Osteoblast (primary cell): ENCODE measurements around the gene TSPAN5. TPM values are rescaled to one million over a fixed set of nuclear protein-coding genes. Genes with fewer than 3 reads are reported as not detected.

Experiments
- DNase-seq: peaks from one replicate; pipeline ENCODE4 v3.0.0; 2011; ENCODE audit warnings: low spot score, mixed read lengths; ENCODE audit not compliant: insufficient read length; ENCODE audit errors: missing footprints
- H2AFZ ChIP-seq: 2 replicates; pipeline ENCODE4 v1.6.0; 2011; ENCODE audit warnings: mild to moderate bottlenecking, low read length
- H3K27ac ChIP-seq: 2 replicates; pipeline ENCODE4 v1.5.1; 2011; ENCODE audit warnings: mild to moderate bottlenecking, low read depth, low read length, moderate library complexity
- H3K27me3 ChIP-seq: 2 replicates; pipeline ENCODE4 v1.6.0; 2012; ENCODE audit warnings: mild to moderate bottlenecking, control low read depth, inconsistent platforms, low read length, moderate library complexity; ENCODE audit not compliant: insufficient read depth
- H3K36me3 ChIP-seq: 2 replicates; pipeline ENCODE4 v1.5.1; 2011; ENCODE audit warnings: mild to moderate bottlenecking, low read length, control low read depth, moderate library complexity; ENCODE audit not compliant: insufficient read depth
- H3K4me1 ChIP-seq: 2 replicates; pipeline ENCODE4 v1.5.1; 2011; ENCODE audit warnings: mild to moderate bottlenecking, low read length, control low read depth, moderate library complexity; ENCODE audit not compliant: insufficient read depth
- H3K4me2 ChIP-seq: 2 replicates; pipeline ENCODE4 v1.6.0; 2011; ENCODE audit warnings: mild to moderate bottlenecking, low read length; ENCODE audit not compliant: insufficient read depth
- H3K4me3 ChIP-seq: fragments of 200-600 bp; sonication (generic); 3 replicates; pipeline ENCODE4 v1.5.1; 2012; ENCODE audit warnings: mild to moderate bottlenecking, low read length, inconsistent platforms; ENCODE audit not compliant: insufficient read depth
- H3K79me2 ChIP-seq: 2 replicates; pipeline ENCODE4 v1.6.0; 2012; ENCODE audit warnings: mild to moderate bottlenecking, low read length, control low read depth, inconsistent platforms; ENCODE audit not compliant: insufficient read depth
- H3K9me3 ChIP-seq: 2 replicates; pipeline ENCODE4 v1.5.1; 2011; ENCODE audit warnings: low read depth, low read length, control low read depth
- H4K20me1 ChIP-seq: 2 replicates; pipeline ENCODE4 v1.6.0; 2012; ENCODE audit warnings: mild to moderate bottlenecking, low read length, control low read depth; ENCODE audit not compliant: insufficient read depth
- CTCF ChIP-seq: IDR thresholded peaks from 2 replicates; pipeline ENCODE4 v1.5.1; 2011; ENCODE audit warnings: mild to moderate bottlenecking, low read depth, low read length, moderate library complexity; ENCODE audit errors: extremely low read depth
- total RNA-seq: library from RNA; depleted of rRNA; stranded (reverse); fragments of >200 nt; gene quantifications from 2 replicates; pipeline ENCODE4 v1.2.3, GENCODE V29; 2012

Gene TSPAN5
- total RNA-seq, 1 donor: 36.9 TPM

GRCh38 chr4:98670186-98670585 is 11.8 kb upstream of the TSPAN5 start:
- H3K27me3 ChIP-seq: no peaks in the 10 kb centered on the region

GRCh38 chr4:98669577-98669976 is 11.2 kb upstream of the TSPAN5 start:
- Histone ChIP-seq H3K9me3 (no peaks in the 10 kb centered on the region), H3K4me3 (no peak overlapping the region), H3K36me3 (no peaks in the 10 kb centered on the region), H3K79me2 (no peaks in the 10 kb centered on the region), H2AFZ (no peak overlapping the region), H3K27me3 (no peaks in the 10 kb centered on the region), H3K27ac (no peak overlapping the region), H4K20me1 (no peaks in the 10 kb centered on the region), H3K4me2 (no peak overlapping the region), H3K4me1 (no peaks in the 10 kb centered on the region)
- no peak for DNase-seq
- no peak for TF ChIP-seq CTCF

More at GRCh38 chr4:98670186-98670585, 11.8 kb upstream of the TSPAN5 start:
- no peak overlapping the region for H2AFZ ChIP-seq
- H3K27ac ChIP-seq: no peak overlapping the region
- no peaks in the 10 kb centered on the region for H4K20me1 ChIP-seq
- no peaks in the 10 kb centered on the region for H3K79me2 ChIP-seq
- no peak overlapping the region for H3K4me2 ChIP-seq
- no peaks in the 10 kb centered on the region for H3K4me1 ChIP-seq
- no peak for TF ChIP-seq CTCF
- H3K9me3 ChIP-seq: no peaks in the 10 kb centered on the region
- no peak for DNase-seq
- no peak overlapping the region for H3K4me3 ChIP-seq
- no peaks in the 10 kb centered on the region for H3K36me3 ChIP-seq

- Histone ChIP-seq H3K4me1 (peaks cover 5% of the 10 kb centered on the region), H3K4me3 (no peak overlapping the region), H3K79me2 (no peaks in the 10 kb centered on the region), H2AFZ (no peak overlapping the region), H4K20me1 (no peaks in the 10 kb centered on the region), H3K36me3 (no peaks in the 10 kb centered on the region), H3K4me2 (no peak overlapping the region), H3K9me3 (no peaks in the 10 kb centered on the region), H3K27ac (no peak overlapping the region), H3K27me3 (no peaks in the 10 kb centered on the region)
- no peak for DNase-seq
- TF ChIP-seq CTCF: no peak
Measured at GRCh38 chr4:98664959-98665358, 6.5 kb upstream of the TSPAN5 start.

GRCh38 chr4:98663226-98664006 is 5.0 kb upstream of the TSPAN5 start:
- peaks cover 15% of the 10 kb centered on the region for H3K4me1 ChIP-seq
- H3K79me2 ChIP-seq: no peaks in the 10 kb centered on the region
- no peak overlapping the region for H3K4me2 ChIP-seq

More at GRCh38 chr4:98663226-98664006, 5.0 kb upstream of the TSPAN5 start:
- no peak for DNase-seq
- Histone ChIP-seq H3K36me3 (no peaks in the 10 kb centered on the region), H4K20me1 (no peaks in the 10 kb centered on the region), H2AFZ (no peak overlapping the region), H3K27me3 (no peaks in the 10 kb centered on the region), H3K4me3 (no peak overlapping the region), H3K27ac (no peak overlapping the region), H3K9me3 (no peaks in the 10 kb centered on the region)
- TF ChIP-seq CTCF: no peak
